GM12878 (cell line): ENCODE measurements around the gene IL17RA. TPM values are rescaled to one million over a fixed set of nuclear protein-coding genes. Genes with fewer than 3 reads are reported as not detected.

Source experiments
- ATAC-seq: fragments of 200-7000 bp; cut with Tn5 transposase; 3 replicates; pipeline ENCODE4 v1.9.1; 2020; ENCODE audit warnings: mild to moderate bottlenecking, moderate library complexity
- BruUV-seq: library from RNA; stranded (reverse); fragments of 400-500 nt; replicated peaks from 2 replicates; lab custom pipeline; 2021; lab: Mats Ljungman, UMichigan
- CTCF ChIA-PET: fragments of 300-600 bp; sonication (Branson Sonifier 250); formaldehyde crosslinking; extraction: SDS; loops from one replicate; lab custom pipeline; 2021; ENCODE audit warnings: inconsistent platforms; lab: Yijun Ruan, JAX
- POLR2A ChIA-PET: fragments of 350-600 bp; formaldehyde crosslinking; extraction: SDS; loops from one replicate; lab custom pipeline; 2021; ENCODE audit warnings: inconsistent platforms; lab: Charles Lee
- RAD21 ChIA-PET: fragments of 300-600 bp; sonication (Branson Sonifier 250); formaldehyde crosslinking; loops from one replicate; lab custom pipeline; 2023; ENCODE audit warnings: antibody characterized with exemption; ENCODE audit not compliant: unreplicated experiment; lab: Charles Lee
- SMC1A ChIA-PET: fragments of 300-600 bp; sonication (Branson Sonifier 250); formaldehyde crosslinking; loops from one replicate; lab custom pipeline; 2023; ENCODE audit not compliant: unreplicated experiment, uncharacterized antibody; lab: Charles Lee
- DNase-seq: peaks from one replicate; pipeline ENCODE4 v3.0.0-alpha.2; 2011; ENCODE audit warnings: low read depth, low spot score
- FAIRE-seq: peaks from 3 replicates; lab custom pipeline; 2011; peaks lifted over from hg19 to GRCh38; lab: Jason Lieb, UNC
- H2AFZ ChIP-seq: 2 replicates; pipeline ENCODE4 v1.6.0; 2011; ENCODE audit warnings: low read depth, low read length, control low read depth; ENCODE audit not compliant: control insufficient read depth
- H3K27ac ChIP-seq: 2 replicates; pipeline ENCODE4 v1.5.1; 2011; ENCODE audit warnings: control low read depth; ENCODE audit not compliant: control insufficient read depth, insufficient read depth
- H3K27me3 ChIP-seq, 2 experiments: replicated peaks in 1 of 2; 2 replicates each; pipeline versions ENCODE4 v1.6.0 to v1.6.1; 2011; ENCODE audit warnings: low read length in 1 of 2; ENCODE audit not compliant: control insufficient read depth in 2 of 2, insufficient read depth in 2 of 2
- H3K36me3 ChIP-seq, 2 experiments: 2 replicates each; pipeline ENCODE4 v1.5.1; 2011; ENCODE audit warnings: low read length in 1 of 2; ENCODE audit not compliant: control insufficient read depth in 2 of 2, insufficient read depth in 2 of 2
- H3K4me1 ChIP-seq: 2 replicates; pipeline ENCODE4 v1.6.1; 2011; ENCODE audit warnings: mild to moderate bottlenecking, low read length, moderate library complexity, mixed read lengths; ENCODE audit not compliant: control insufficient read depth, insufficient read depth
- H3K4me2 ChIP-seq: 2 replicates; pipeline ENCODE4 v1.6.0; 2011; ENCODE audit warnings: control low read depth; ENCODE audit not compliant: control insufficient read depth, insufficient read depth
- H3K4me3 ChIP-seq: fragments of 200-600 bp; sonication (generic); 2 replicates; pipeline ENCODE4 v1.5.1; 2016
- H3K79me2 ChIP-seq: 2 replicates; pipeline ENCODE4 v1.6.0; 2011; ENCODE audit warnings: low read length; ENCODE audit not compliant: control insufficient read depth, insufficient read depth
- H3K9ac ChIP-seq: 2 replicates; pipeline ENCODE4 v1.8.0; 2011; ENCODE audit warnings: low read length, control low read depth, mixed read lengths; ENCODE audit not compliant: control insufficient read depth, insufficient read depth
- H3K9me3 ChIP-seq: replicated peaks from 3 replicates; pipeline ENCODE4 v1.5.1; 2011; ENCODE audit warnings: mild to moderate bottlenecking, low read length; ENCODE audit not compliant: control insufficient read depth, insufficient read depth
- H4K20me1 ChIP-seq: 2 replicates; pipeline ENCODE4 v1.6.0; 2011; ENCODE audit not compliant: control insufficient read depth, insufficient read depth
- POLR2A ChIP-seq: IDR thresholded peaks from 2 replicates; pipeline ENCODE4 v1.6.1; 2011; ENCODE audit warnings: low read depth, mild to moderate bottlenecking, low read length
- ZNF384 ChIP-seq: IDR thresholded peaks from 2 replicates; pipeline ENCODE4 v1.6.1; 2012; ENCODE audit warnings: low read depth, mild to moderate bottlenecking, low read length, improper control_type of control experiment, borderline replicate concordance
- ZNF592 ChIP-seq: fragments of 450-650 bp; IDR thresholded peaks from 2 replicates; pipeline ENCODE4 v1.6.1; 2017; ENCODE audit warnings: mild to moderate bottlenecking, moderate library complexity
- ZNF622 ChIP-seq: fragments of 450-650 bp; IDR thresholded peaks from 2 replicates; pipeline ENCODE4 v1.6.1; 2017; ENCODE audit warnings: mild to moderate bottlenecking, inconsistent platforms
- WGBS: methylation state at CpG from one replicate; pipeline ENCODE4 v1.1.6; 2016; ENCODE audit warnings: low lambda C conversion rate; ENCODE audit not compliant: insufficient replicate concordance, insufficient coverage; ENCODE audit errors: missing lambda C conversion rate; 5-methylcytosine and 5-hydroxymethylcytosine counted together
- in situ Hi-C: fragments of 300-500 bp; cut with MboI; formaldehyde crosslinking; loops from 9 replicates; pipeline ENCODE4 v1.14.3; 2018; ENCODE audit warnings: mixed read lengths
- intact Hi-C: fragments of 100-400 bp; cut with micrococcal nuclease; formaldehyde crosslinking; loops from one replicate; pipeline ENCODE4 v1.14.2; 2022; ENCODE audit not compliant: unreplicated experiment
- polyA plus RNA-seq, 11 experiments: library from polyadenylated mRNA; depleted of rRNA in 4 of 11; unstranded in 6 of 11; stranded (reverse) in 5 of 11; fragments of >200 nt; fragmentation: Nextera tagmentation in 4 of 11; fragmentation: Illumina TruSeq in 1 of 11; extraction: Ambion mirVana in 4 of 11; extraction: Trizol in 1 of 11; gene quantifications; 1 replicate in 1 of 11; 2 replicates in 10 of 11; pipeline versions ENCODE4 v1.2.1 to v1.2.3, GENCODE V29; 2011 to 2016; ENCODE audit warnings: inconsistent platforms in 2 of 11, missing spikeins in 2 of 11, low read depth in 1 of 11
- total RNA-seq, 4 experiments: library from RNA; depleted of rRNA in 3 of 4; stranded (reverse); fragments of >200 nt in 3 of 4; fragmentation: Illumina TruSeq in 1 of 4; extraction: Trizol in 1 of 4; gene quantifications; 2 replicates each; pipeline versions ENCODE4 v1.2.1 to v1.2.3, GENCODE V29; 2013 to 2021

Gene IL17RA
- total and polyA plus RNA-seq, 10 of the 15 experiments (the other 5 are each of a cell fraction or from before 2014, with no cell fraction given) = 0.71 to 10.2 (median 4.2) TPM

- RAD21 ChIA-PET = no interaction called here
- no peaks in the 10 kb centered on the region for H4K20me1 ChIP-seq
- H3K79me2 ChIP-seq = no peaks in the 10 kb centered on the region
- no peak overlapping the region for H3K4me3 ChIP-seq
- no peak overlapping the region for H3K4me2 ChIP-seq
- in situ Hi-C loops (no loop called here), intact Hi-C loops (no loop called here)
- POLR2A ChIA-PET = no interaction called here
- no peaks in the 10 kb centered on the region for H3K9me3 ChIP-seq
- no peak overlapping the region for H3K9ac ChIP-seq
- CTCF ChIA-PET = no interaction called here
- no TSS peak for BruUV-seq
- WGBS = 87% methylated on average over 15 of the region's 15 CpGs
- no peaks in the 10 kb centered on the region for H3K27me3 ChIP-seq
- FAIRE-seq (no peak), ATAC-seq (no peak), DNase-seq (no peak)
- H2AFZ ChIP-seq = no peak overlapping the region
- H3K36me3 ChIP-seq = peaks cover 0 to 10% of the 10 kb centered on the region in 2 experiments; a peak in 3 of 4 replicates
- SMC1A ChIA-PET = no interaction called here
- no peak for TF ChIP-seq ZNF384
- no peak for TF ChIP-seq ZNF622
- TF ChIP-seq POLR2A = no peak
- TF ChIP-seq ZNF592 = no peak
- H3K27ac ChIP-seq = no peak overlapping the region
- H3K4me1 ChIP-seq = no peaks in the 10 kb centered on the region
Observed at GRCh38 chr22:17135153-17135760, 50.5 kb downstream of the IL17RA start.
